ENCODE data around the gene CASP7. TPM values are rescaled to one million over a fixed set of nuclear protein-coding genes. Genes with fewer than 3 reads are reported as not detected.

CASP7 gene
- polyA plus RNA-seq, 4 donors = 19.6 to 36.6 (median 27.6) TPM

DNA sequence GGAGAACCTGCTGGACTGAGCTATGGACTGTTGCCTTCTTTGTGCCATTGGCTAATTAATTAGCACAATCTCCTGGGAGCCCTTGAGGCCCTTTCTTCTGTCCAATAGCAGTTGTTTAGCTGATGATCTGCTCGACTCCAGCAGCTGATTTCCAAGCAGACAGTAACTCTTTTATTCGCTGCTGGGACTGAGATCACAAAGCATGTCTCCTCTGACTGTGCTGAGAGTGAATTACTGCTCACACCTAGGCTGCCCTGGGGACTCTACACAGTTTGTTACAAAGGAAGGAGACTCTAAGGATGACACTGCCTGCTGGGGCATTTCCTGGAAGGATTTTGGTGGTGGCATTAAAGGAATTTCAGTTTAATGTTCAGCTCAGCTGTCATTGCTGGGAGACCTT lies 31.4 kb downstream of the CASP7 start:
- no peak for DNase-seq (ENCODE audit: low read depth in 4 of 4, low spot score in 3 of 4)

DNA sequence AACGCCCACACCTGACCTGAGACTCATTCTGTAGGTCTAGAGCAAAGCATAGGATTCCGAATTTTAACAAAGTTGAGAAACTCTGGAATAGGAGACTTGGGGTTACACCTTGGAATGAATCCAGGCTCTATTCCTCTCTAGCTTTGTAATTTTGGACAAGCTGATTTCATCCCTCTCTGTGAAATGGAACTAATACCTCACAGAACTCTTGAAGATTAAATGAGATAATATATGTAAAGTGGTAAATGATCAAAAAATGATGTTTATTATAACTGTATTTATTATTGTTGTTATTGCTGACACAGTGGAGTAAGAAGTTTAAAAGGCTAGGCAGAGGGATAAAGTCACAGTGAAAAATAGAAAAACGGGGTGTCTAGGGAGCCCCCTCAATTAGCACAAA lies 32.3 kb downstream of the CASP7 start:
- no peak for DNase-seq (ENCODE audit: low read depth in 4 of 4, low spot score in 3 of 4)

DNA sequence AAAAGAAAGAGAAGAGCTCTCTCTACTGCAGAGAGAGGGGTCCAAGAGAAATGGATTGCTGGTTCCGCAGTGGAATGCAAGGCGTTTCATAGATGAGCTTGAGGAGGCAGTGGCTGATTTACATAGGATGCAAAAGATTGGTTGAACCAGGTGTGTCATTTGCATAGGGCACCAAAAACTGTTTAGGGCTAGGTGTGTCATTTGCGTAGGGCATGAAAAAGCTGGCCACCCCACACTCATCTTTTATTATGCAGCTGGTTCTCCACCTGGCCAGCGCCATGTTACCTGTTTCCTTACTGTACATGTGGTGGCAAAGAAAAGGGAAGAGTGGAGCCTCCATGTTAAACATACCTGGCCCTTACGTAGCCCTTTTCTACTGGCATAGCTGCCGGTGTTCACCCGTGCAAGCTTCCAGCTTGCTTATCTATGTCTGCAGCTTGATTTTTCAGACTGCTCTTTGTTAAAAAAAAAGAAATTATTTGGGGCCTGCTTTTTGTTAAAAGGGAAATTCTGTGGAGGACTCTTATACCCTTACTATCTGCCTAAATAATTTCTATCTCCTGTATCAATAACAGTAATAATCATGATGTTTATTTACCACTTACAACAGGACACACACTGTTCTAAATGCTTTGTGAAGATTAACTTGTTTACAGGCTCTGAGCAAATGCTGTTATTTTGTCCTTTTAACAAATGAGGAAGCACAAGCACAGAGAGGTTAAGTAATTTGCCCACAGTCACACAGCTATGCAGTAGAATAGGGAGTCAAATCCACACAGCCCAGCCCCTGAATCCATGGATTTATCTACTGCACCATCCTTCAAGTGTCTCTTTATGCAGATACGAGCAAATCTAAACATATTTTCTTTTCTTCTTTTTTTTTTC lies 33.3 kb downstream of the CASP7 start:
- no peak for DNase-seq (ENCODE audit: low read depth in 4 of 4, low spot score in 3 of 4)

DNA sequence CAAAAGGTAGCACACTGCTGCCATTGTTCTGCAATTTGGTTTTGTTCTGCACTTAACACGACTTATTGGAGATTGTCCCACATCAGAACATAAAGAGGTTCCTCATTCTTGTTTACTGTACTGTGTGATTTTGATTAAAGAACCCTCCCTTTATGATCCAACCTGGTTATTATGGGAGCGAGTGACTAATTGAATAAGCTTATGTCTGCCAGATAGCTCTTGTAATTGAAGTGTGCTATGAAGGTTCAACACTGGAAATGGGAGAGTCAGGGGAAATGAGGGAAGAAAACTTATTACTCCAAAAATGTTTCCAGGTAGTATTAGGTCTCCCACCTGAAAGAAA lies 33.9 kb downstream of the CASP7 start:
- no peak for DNase-seq (ENCODE audit: low read depth in 4 of 4, low spot score in 3 of 4)

DNA sequence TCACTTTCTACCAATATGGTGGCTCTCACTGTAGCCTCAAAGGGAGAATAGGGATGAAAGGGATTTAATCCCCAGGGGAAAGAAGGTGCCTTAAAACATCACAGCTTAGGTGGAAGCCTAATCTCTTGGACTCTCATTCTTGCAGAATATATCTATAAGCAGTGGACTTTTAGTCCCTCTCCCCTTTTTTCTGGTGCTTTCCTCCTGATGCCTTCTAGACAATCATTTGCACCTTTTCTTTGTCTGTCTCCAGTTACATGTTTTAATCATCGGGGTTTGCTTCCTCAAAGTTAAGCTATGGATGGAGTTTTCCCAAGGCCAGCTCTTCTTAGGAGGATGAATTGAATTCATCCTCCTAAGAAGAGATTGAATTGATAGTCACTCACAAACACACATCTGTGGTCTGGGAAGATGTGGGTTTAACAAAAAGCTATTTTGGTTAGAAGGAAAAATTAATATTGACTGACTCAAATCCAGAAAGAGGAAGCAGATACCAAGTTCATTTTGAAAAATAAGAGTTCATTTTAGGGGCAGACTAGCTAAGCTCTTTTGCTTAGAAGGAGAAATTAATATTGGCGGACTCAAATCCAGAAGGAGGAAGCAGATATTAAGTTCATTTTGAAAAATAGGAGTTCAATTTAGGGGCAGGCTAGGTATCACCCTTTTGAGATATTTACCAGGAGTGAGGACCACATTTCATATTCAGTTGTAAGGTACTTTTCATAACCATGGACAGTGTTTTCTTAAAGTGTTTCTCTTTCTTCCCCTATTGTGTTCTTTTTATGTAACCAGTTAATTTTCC lies 36.6 kb downstream of the CASP7 start:
- no peak for DNase-seq (ENCODE audit: low read depth in 4 of 4, low spot score in 3 of 4)

DNA sequence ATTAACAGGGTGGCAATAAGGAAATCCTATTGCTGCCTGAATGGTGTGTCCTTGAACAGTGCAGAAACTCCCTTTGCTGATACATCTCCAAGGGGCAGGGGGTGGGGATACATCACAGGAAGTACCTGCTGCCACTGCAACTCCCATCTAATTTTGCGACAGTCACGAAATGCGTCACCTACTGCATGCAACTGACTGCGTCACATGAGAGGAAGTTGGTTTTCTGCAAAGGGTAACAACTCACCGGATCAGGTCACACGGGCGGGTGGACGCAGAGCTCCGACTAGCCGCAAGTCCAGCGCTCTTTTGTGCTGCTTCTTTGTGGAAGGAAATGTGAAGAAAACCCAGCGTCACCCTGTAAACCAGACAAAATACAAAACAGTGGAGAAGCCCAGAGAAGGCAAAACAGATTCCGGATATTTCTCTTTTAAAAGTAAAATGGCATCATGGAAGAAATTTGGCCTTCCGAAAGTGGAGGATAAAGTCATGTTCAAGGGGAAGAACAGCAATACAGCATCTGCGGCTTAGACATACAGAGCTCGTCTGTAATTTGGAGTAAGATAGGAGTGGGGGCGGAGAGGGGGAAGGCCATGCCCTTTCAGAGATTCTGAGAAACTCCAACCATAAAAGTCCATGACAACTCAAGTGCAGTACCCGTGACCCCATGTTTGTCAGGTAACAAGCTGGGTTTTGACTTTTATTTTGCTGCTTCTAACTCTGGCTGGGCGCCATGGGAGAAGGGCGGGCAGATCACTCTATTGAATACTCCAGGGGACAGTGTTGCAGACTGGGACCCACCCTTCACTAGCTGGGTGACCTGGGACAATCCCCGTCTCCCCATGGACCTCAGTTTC lies 39.5 kb downstream of the CASP7 start:
- no peak for DNase-seq (ENCODE audit: low read depth in 4 of 4, low spot score in 3 of 4)

DNA sequence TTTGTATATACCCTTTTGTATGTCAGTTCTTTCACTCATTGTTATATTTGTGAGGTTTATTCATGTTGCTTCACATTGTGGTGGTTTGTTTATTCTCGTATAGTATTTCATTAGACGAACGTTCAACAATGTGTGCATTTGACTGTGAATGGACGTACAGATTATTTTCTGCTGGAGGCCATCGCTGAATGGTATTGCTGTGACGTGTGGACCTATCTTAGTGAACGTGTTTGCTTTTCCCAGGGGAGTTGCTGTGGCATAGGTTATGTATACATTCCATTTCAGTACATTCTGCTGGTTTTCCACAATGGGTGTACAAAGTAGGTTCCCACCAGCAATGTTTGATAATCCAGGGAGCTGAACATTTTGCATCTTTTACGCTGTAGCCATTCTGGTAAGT lies 40.7 kb downstream of the CASP7 start:
- no peak for DNase-seq (ENCODE audit: low read depth in 4 of 4, low spot score in 3 of 4)

DNA sequence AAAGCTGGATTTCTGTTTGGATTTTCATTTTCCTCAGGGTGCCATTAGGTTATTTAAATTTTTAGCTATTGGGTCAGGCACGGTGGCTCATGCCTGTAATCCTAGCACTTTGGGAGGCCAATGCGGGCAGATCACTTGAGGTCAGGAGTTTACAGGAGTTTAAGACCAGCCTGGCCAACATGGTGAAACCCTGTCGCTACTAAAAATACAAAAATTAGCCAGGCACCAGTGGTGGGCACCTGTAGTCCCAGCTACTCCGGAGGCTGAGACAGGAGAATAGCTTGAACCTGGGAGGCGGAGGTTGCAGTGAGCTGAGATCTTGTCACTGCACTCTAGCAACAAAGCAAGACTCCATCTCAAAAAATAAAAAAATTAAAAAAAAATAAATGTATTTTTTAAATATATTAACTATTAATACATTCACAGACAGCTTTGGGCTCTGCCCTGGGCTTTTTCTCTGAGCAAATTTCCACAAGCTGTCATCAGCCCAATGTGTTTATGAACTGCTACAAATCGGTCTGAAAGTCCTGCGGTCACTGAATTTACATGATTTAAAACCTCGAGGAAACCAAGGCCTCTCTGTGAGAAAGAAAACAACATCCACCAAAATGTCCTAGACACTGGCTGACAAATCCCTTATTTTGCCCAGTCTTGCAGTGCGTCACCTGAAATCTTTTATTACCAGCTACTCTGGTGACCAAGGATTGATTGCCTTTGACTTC lies 52.6 kb downstream of the CASP7 start:
- no peak for DNase-seq (ENCODE audit: low read depth in 4 of 4, low spot score in 3 of 4)

DNA sequence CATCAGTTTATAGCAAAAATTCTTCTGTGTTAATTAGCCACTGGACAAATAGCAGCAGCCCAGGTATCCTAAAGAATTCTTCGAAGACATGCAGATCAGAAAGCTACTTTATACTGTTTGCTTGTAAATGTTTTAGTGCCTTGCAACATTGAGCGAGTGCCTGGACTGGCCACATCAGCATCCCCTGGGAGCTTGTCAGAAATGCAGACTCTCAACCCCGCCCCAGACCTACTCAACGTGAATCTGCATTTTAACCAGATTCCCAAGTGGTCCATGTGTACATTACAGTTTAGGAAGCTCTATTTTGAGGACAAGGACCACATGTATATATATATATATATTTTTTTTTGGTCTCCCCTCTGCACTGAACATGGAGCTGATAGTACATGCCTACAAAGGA lies 53.3 kb downstream of the CASP7 start:
- DNase-seq (ENCODE audit: low read depth in 4 of 4, low spot score in 3 of 4) = no peak

DNA sequence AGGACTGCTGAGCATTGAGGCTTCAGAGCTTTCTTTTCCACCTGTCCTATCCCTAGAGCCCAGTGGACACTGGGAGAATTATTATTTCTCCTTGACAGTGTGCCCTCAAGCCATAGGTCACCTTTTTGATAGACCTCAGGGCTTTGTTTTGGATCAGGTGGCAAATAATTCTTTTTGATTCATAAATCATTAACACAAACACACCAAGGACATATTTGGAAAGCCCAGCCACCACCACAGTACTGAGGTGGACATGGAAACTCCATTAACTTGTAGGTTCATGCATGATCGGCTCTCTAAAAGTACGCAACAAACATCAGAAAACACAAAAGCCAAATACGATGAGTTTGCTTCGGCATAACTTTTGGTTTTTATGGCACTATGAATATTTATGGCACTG lies 53.9 kb downstream of the CASP7 start:
- DNase-seq (ENCODE audit: low read depth in 4 of 4, low spot score in 3 of 4) = no peak

DNA sequence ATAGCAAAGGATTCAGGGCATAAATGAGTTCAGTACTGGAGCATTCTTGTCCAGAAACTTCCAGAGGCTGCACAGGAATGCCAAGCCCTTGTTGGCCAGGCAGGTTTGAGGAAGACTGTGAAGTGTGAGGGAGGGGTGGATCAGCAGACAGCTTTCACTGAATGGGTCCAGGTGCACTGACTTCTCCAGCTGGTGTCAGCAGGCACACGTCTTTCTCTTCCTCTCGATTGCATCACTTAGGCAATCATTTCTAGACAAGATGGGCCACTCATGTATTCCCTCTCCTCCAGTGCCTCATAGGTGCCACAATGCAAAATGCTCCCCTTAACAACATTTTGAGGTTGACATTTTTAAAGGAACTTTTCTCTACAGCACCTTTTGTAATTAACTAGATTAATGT lies 56.2 kb downstream of the CASP7 start:
- DNase-seq (ENCODE audit: low read depth in 4 of 4, low spot score in 3 of 4) = peak in 1 of 4 donors; percentile 6

DNA sequence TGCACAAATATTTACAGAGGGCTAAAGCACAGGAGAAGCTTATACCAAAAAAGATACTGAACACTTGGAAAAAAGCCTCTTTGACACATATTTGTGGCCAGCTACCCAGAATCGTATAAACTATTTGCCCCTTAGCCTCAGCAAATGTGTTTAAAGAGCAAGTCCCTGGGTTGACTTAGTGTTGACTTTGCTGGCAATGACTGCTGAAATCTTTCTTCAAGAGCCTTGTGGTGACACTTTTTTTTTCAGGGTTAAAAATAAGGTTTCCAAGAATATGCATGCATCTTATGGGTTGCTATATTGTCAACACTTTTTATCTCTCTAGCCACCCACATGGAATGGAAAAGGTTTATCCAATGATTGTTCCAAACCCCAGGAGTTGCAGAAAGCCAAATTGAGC lies 56.9 kb downstream of the CASP7 start:
- no peak for DNase-seq (ENCODE audit: low read depth in 4 of 4, low spot score in 3 of 4)

DNA sequence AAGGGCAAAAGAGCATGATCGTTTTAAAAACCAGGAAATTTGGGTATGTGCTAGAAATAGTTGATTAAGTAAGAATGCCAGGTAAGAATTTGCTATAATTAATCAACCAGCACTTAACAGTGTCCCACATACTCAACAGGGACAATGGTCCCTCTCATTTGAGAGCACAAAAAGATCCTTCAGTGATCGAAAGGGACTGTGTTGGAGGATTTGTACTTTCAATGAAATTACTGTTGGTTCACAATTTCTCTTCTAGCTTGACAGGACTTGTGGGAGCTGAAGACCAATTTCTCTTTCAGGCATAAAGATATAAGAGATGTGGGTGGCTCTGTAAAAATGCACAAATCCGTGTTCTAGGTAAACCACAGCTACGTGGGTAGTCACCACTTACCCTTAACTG lies 59.3 kb downstream of the CASP7 start:
- no peak for DNase-seq (ENCODE audit: low read depth in 4 of 4, low spot score in 3 of 4)

DNA sequence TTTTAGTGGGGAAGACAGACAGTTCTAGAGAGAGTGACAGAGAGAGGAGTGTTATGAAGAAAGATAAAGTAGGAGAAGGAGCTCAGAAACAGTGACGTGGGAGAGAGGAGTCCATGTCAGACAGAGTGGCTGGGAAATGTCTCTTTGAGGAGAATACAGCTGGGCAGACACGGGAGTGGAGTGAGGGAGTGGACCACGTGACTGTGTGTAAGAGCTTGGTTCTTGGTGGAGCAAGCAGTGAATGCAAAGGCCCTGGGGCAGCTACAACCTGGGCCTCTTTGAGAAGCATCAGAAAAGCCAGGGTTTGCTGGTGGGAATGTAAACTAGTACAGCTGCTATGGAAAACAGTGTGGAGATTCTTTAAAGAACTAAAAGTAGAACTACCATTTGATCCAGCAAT lies 59.9 kb downstream of the CASP7 start:
- no peak for DNase-seq (ENCODE audit: low read depth in 4 of 4, low spot score in 3 of 4)

DNA sequence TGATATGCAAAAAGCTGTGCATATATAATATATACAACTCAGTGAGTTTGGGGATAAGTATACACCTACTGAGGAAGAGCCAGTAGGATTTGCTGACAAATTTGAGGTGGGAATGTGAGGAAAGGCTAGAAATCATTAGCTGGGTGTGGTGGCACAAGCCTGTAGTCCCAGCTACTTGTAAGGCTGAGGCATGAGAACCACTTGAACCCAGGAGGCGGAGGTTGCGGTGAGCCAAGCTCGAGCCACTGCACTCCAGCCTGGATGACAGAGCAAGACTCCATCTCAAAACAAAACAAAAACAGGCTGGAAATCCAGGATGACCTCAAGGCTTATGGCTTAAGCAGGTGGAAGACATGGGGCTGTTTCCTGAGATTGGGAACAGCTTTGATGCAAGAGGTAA lies 61.1 kb downstream of the CASP7 start:
- no peak for DNase-seq (ENCODE audit: low read depth in 4 of 4, low spot score in 3 of 4)

DNA sequence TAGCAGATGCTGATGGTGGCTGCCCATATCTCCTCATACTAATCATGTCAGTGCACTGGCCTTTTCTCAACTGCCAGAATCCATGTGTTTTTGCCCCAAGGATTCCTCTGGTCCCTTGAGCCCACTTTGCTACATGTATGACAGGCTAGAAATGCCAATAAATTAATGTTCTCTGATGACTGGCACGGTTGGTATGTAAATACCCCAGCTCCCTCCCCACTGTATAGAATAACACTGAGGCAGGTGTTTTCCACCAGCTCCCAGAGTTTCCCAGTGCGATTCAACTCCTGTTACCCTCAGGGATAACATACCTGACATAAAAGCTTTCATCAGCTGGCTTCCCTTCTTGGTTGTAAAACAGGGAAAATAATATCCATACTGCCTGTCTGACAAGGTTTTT lies 62.8 kb downstream of the CASP7 start:
- no peak for DNase-seq (ENCODE audit: low read depth in 4 of 4, low spot score in 3 of 4)

DNA sequence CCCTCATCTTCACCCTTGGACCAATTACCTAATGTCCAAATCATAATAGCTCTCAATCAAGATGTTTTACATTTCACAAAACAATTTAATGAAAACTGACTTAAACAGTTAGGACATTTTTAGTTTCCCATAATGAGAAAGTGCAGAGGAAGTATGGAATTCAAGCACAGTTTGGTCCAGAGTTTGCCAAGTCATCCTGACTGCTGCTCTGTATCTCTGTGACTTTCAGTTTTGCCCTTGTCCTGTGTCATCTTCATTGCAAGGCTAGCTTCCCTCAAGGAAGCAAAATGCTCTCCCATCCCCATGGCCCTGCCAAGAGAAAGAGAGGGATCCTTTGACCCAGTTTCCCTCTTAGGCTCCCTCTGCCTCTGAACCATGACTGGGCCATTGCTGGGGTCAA lies 63.9 kb downstream of the CASP7 start:
- no peak for DNase-seq (ENCODE audit: low read depth in 4 of 4, low spot score in 3 of 4)

DNA sequence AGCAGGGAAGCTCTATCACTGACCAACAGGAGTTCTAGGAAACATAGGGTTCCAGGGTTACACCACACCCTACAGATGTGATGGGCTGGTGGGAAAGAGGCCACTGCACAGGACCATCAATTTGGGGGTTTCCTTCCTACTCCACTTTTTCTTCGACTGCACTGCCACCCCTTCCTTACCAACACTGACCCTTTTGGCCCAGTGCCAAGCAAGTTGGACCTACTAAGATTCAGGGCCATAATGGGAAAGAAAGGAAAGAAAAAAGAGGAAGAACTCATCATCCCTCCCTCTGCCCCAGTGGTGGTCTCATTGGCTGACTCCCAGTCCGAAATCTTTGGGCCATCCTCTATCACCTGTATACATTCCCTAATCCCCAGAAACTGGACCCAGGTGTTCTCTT lies 65.7 kb downstream of the CASP7 start:
- no peak for DNase-seq (ENCODE audit: low read depth in 4 of 4, low spot score in 3 of 4)

DNA sequence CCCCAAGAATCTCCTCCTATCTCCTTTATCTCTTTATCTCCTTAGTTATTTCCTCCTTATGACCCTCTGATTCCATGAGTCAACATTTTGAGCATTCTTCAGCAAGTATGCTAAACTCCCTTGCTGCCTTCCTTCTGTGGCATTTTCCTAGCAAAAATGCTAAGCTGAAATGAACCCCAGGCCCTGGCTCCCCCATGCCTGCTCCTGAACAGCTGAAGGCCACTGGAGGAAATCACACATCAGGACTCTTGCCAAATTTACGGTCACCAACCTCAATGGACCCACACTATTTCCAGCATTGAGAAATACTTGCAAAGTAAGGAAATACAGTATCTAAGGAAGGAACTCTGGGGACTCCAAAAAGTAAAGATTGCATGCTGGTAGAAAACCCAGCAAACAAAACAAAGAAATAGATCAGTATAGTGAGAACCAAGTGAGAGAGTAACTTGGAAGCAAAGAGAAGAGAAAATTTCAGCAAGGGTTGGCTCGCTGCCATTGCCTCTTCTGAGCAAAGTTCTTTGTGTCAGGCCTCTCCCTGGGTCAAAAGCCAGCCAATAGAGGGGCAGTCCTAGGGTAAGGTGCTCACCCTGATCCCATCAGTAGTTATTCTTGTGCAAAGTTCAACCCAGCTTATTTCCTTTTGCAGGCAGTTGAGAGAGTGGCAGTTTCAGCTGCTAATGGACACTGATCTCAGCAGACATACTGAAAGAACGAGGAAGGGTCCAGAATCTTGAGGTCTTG lies 66.7 kb downstream of the CASP7 start:
- DNase-seq (ENCODE audit: low read depth in 4 of 4, low spot score in 3 of 4) = no peak

DNA sequence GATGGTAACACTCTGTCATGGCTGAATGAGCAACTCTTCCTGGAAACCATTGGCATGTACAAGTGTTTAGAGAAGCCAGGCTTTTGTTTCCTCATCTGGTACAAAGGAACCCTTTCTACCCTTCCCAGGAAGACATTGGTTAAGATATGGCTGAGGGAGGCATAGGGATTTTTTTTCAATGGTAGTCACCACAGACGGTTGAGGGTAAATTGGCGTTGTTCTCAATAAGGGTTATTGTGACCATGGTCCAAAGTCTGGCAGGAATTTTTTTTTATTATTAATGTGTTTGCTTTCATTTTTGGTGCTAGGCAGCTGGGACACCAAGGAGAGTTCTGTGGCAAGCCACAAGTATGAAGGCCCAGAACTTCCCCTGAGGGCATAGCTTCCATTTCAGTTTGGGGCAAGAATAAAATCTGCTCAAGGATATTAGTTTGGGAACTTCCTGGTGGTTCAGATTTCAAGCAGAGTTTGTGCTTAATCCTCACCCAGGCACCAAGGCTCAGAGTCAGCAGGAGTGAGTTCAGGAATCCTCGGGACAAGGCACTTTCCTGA lies 71.5 kb downstream of the CASP7 start, which contains the start of gene PLEKHS1:
TSS of gene PLEKHS1 (plus strand) at position 502 of the 552 bp plus-strand sequence. CDS start 3,596 bp downstream, outside the sequence.
- no peak for DNase-seq (ENCODE audit: low read depth in 4 of 4, low spot score in 3 of 4)

All from left renal pelvis (tissue), 4 donors.